Activated CD4-positive, alpha-beta T cell treated with anti-CD3 and anti-CD28 coated beads, Interleukin-2, Interleukin-6, amounts not matched to agents 100 ng/mL and 50 ng/mL, durations not matched to agents 16 hours and 8 hours (primary cell): ENCODE data around the gene CFAP43.
"Not testable (repeated sequence)": the region's sequence is repeated elsewhere in the genome, so short reads cannot be mapped to it uniquely, and the experiment has no call there.

Experiments used
- DNase-seq: peaks from one replicate; pipeline ENCODE4 v3.0.0-alpha.2; 2020

CFAP43 gene

GRCh38 chr10:104223304-104223703, 8.9 kb downstream of the CFAP43 start:
- no peak for DNase-seq

- no peak for DNase-seq
Observed at GRCh38 chr10:104220522-104220921, 11.6 kb downstream of the CFAP43 start.

- DNase-seq: no peak
Observed at GRCh38 chr10:104218751-104219150, 13.4 kb downstream of the CFAP43 start.

- no peak for DNase-seq
Observed at GRCh38 chr10:104216631-104217030, 15.5 kb downstream of the CFAP43 start.

- DNase-seq: peak; percentile 45
Observed at GRCh38 chr10:104209575-104210198, 22.5 kb downstream of the CFAP43 start.

GRCh38 chr10:104208730-104209129, 23.4 kb downstream of the CFAP43 start:
- no peak for DNase-seq

- DNase-seq: no peak
Observed at GRCh38 chr10:104202231-104202630, 29.9 kb downstream of the CFAP43 start.

GRCh38 chr10:104201636-104202035, 30.5 kb downstream of the CFAP43 start:
- no peak for DNase-seq

- DNase-seq: no peak
Observed at GRCh38 chr10:104199567-104199966, 32.6 kb downstream of the CFAP43 start.

GRCh38 chr10:104197364-104197763, 34.8 kb downstream of the CFAP43 start:
- no peak for DNase-seq

- no peak for DNase-seq
Observed at GRCh38 chr10:104195706-104196105, 36.5 kb downstream of the CFAP43 start.

- DNase-seq: no peak
Observed at GRCh38 chr10:104193787-104194186, 38.4 kb downstream of the CFAP43 start.

GRCh38 chr10:104190695-104191094, 41.5 kb downstream of the CFAP43 start:
- DNase-seq: no peak

- DNase-seq: no peak
Observed at GRCh38 chr10:104183682-104184081, 48.5 kb downstream of the CFAP43 start.

GRCh38 chr10:104174136-104174535, 58.0 kb downstream of the CFAP43 start:
- not testable (repeated sequence) for DNase-seq

- DNase-seq: no peak
Observed at GRCh38 chr10:104170610-104171254, 61.4 kb downstream of the CFAP43 start.

GRCh38 chr10:104155591-104155990, 76.6 kb downstream of the CFAP43 start:
- no peak for DNase-seq

GRCh38 chr10:104151737-104152136, 80.4 kb downstream of the CFAP43 start:
- DNase-seq: no peak

GRCh38 chr10:104150139-104150538, 82.0 kb downstream of the CFAP43 start:
- no peak for DNase-seq

GRCh38 chr10:104146882-104147281, 85.3 kb downstream of the CFAP43 start:
- DNase-seq: no peak

GRCh38 chr10:104144931-104145330, 87.2 kb downstream of the CFAP43 start:
- no peak for DNase-seq

GRCh38 chr10:104143829-104144228, 88.3 kb downstream of the CFAP43 start:
- DNase-seq: no peak

- no peak for DNase-seq
Observed at GRCh38 chr10:104142081-104142480, 90.1 kb downstream of the CFAP43 start.

GRCh38 chr10:104139221-104139620, 92.9 kb downstream of the CFAP43 start:
- DNase-seq: peak; percentile 20

GRCh38 chr10:104138131-104138530, 94.0 kb downstream of the CFAP43 start:
- no peak for DNase-seq
